LNCAP (cell line): ENCODE results near the gene TP53I13.

Experiments
- TF ChIP-seq, protein P1 (sequence below): fragments of 450-650 bp; IDR thresholded peaks from 2 replicates; pipeline ENCODE4 v1.5.1; 2017; ENCODE audit warnings: mild to moderate bottlenecking

Gene TP53I13

DNA sequence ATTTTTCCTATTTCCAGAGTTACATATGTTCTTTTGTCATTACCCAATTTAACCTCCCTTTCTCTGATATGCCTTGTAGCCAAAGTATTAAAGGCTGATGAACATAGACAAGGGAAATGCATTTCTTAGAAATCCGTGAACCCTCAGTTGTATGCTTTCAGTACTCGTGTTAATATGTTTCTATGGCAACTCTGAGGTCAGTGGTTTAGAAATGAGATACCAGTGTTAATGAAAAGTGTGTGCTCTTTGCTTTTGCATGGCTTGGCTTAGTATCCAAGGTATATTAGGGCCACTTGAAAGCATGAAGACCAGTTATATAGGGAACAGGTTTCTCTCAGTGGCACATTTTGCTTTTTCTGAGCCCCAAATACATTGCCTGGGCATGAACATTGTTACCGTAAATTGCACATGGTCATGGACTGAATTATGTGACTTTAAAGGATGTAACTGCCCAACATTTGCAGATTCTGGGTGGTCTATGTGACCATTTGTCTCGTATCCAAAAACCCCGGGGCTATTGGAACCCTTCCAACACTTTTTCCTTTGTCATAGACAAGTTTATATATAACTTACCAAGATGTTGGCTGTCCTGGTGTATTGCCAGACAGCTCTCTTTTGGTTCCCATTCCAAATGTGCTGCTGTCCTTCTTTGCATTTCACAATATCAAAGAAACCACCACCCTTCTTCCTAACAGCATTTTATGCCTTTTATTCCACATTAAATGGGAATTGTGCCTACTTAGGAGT, 19.2 kb upstream of the TP53I13 start:
- TF ChIP-seq, protein P1, sequence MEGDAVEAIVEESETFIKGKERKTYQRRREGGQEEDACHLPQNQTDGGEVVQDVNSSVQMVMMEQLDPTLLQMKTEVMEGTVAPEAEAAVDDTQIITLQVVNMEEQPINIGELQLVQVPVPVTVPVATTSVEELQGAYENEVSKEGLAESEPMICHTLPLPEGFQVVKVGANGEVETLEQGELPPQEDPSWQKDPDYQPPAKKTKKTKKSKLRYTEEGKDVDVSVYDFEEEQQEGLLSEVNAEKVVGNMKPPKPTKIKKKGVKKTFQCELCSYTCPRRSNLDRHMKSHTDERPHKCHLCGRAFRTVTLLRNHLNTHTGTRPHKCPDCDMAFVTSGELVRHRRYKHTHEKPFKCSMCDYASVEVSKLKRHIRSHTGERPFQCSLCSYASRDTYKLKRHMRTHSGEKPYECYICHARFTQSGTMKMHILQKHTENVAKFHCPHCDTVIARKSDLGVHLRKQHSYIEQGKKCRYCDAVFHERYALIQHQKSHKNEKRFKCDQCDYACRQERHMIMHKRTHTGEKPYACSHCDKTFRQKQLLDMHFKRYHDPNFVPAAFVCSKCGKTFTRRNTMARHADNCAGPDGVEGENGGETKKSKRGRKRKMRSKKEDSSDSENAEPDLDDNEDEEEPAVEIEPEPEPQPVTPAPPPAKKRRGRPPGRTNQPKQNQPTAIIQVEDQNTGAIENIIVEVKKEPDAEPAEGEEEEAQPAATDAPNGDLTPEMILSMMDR, result no peak

DNA sequence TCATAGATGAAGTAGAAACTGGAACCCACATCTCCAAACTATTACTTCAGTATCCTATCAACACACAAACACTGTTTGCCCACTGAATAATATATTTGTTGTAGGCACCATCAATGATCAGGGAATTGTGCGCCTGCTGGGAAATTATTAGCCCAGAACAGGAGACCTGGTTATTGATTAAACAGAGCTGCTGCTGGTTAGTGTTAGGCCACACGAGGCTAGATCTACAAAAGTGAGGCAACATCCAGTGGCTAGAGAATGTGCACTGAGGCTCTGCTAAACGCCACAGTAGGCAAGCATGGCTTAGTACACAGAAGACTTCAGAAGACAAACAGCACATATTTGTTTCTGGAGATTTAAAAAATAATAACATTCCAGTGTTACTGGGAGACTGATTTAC, 12.7 kb upstream of the TP53I13 start:
- TF ChIP-seq, protein P1, result no peak

DNA sequence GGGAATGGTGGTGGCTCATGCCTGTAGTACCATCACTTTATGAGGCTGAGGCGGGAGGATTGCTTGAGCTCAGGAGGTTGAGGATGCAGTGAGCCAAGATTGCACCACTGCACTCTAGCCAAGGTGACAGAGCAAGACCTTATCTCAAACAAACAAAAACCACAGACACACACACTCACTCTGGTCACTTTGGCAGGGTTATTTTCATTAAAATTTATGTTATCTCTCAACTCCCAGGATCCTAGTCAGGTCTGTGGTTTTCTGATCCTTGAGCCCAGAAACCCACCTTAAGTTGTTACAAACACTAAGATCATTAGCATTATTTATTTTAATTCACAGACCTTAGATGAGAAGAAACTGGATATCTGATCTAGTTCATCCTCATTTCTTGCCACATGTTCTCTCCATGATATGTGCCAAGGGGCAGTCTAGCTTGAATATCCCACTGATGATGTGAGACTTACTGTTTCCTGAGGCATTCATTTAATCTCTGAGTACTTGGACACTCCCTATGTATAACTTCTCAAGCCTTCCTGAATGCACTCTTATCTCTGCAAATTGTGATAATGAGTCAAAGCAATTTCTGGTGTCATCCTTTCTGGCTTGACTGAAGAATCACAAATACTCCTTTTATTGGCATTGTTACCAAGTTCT, 11.3 kb upstream of the TP53I13 start:
- TF ChIP-seq, protein P1, result no peak

DNA sequence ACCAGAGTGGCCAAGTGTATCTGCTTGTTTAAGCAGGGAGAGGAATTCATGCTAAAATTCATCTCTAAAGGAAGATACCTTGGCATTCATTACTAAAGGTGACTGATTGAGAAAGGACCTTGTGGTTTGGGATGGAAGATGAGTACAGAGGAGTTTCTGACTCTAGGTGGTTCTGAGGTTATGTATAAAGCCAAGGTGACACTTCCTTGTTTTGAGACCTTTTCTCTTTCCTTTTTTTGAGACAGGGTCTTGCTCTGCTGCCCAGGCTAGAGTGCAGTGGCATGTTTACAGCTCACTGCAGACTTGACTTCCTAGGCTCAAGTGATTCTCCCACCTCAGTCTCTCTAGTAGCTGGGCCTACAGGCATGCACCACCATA, 10.8 kb upstream of the TP53I13 start:
- TF ChIP-seq, protein P1, result no peak

DNA sequence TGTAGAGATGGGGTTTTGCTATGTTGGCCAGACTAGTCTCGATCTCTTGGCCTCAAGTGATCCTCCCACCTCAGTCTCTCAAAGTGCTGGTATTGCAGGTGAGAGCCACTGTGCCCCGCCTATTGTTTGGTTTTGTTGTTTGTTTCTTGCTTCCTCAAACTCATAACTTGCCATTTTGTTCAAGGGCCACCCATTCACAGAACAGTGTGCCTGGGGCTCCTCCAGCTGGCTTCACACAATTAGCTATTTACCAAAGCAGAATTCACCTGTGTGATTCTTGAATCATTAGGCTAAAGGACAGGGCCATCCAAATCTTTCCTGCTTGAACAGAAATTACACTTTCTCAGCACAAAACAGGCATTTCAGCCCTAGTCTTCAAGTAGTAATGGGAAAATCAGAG, 8.9 kb upstream of the TP53I13 start:
- TF ChIP-seq, protein P1, result peak; percentile 48; the same call in 1 of the 2 replicates

DNA sequence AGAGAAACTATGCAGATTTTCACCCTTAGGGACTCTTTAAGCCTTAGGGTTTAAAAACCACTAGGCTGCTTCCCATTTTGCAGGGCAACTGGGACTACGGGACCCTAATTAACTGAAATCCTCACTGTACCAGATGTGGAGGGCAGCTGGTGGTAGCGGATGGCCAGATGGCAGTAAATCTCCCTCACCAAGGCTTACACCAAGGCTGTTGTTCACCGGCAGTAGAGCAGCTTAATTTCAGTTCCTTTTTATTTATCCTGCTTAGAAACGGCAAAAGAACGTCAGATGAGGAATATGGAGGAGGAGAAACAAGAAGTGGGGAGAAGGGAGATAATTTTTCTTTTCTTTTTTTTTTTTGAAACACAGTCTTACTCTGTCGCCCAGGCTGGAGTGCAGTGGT, 8.2 kb upstream of the TP53I13 start:
- TF ChIP-seq, protein P1, result no peak

DNA sequence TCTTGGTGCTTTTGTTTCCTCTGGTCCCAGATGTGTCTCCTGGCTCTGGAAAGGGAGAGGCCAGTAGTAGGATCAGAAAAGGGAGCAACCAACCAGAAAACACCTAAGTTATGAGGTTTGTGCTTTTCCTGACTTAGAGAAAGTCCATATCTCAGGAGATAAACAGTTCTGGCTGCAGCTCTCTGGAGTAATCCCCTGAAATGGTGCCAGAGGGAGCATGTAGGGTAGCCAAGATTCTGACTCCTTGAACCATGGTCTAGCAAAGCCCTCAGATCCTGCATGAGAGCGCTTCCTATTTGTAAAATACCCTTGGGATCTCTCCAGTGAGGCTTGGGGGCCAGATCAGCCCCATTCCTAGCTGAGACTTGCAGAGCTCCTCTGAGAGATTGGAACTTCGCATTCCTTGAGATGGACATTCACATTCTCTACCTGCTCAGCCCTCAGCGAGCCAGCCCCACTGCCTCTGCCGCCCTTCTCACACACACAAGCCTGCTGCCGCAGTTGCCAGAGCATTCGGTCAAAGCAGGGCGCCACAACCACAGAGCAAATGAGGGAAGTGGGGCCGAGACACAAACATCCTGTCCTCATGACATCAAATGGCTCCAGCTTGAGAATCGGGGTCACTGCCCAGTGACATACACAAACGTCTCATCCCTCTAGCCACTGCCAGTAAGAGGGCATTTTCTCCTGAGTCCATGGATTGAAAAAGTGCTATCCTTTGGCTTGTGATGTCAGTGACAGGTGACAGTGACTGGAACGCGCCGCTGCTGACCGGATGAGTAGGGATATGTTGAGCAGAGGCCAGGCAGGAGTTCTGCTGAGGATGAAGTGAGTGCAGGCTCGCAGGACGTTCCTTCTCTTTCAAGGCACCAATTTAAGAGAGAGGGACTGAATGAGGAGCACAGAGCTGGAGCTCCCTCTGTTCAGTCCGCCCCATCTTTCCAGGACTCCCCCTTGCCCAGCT, 6.7 kb upstream of the TP53I13 start:
- TF ChIP-seq, protein P1, result no peak
